Measurements from ENCODE around the gene TMC7. TPM values are rescaled to one million over a fixed set of nuclear protein-coding genes. Genes with fewer than 3 reads are reported as not detected.

The TMC7 gene
- total RNA-seq, 1 donor from 2014 or later = 6.7 TPM

- H3K27ac ChIP-seq (ENCODE audit: low read depth, low read length) = no peak overlapping the region
- no peaks in the 10 kb centered on the region for H3K36me3 ChIP-seq (ENCODE audit: insufficient read depth, low read length)
- H3K9me3 ChIP-seq (ENCODE audit: insufficient read depth, low read depth, low read length) = no peaks in the 10 kb centered on the region
- FAIRE-seq (no peak), DNase-seq (ENCODE audit: low read depth) (no peak)
- TF ChIP-seq CTCF (IDR thresholded peaks at IDR 0.05; ENCODE audit: insufficient read depth, low read depth, low read length) (no peak), EZH2 (IDR thresholded peaks at IDR 0.05; ENCODE audit: insufficient read depth, low read length) (no peak)
- H3K36me3 Mint-ChIP-seq (ENCODE audit: low read depth, unreplicated experiment) = peaks cover 2% of the 10 kb centered on the region
- peaks cover 17% of the 10 kb centered on the region for H3K79me2 ChIP-seq (ENCODE audit: insufficient read depth, low read length)
- H3K4me2 ChIP-seq (ENCODE audit: low read length) = no peak overlapping the region
- H3K4me1 Mint-ChIP-seq (ENCODE audit: low read depth, unreplicated experiment) = peaks cover 27% of the 10 kb centered on the region
- H3K9me3 Mint-ChIP-seq (ENCODE audit: unreplicated experiment) = no peaks in the 10 kb centered on the region
- H3K9ac ChIP-seq (ENCODE audit: low read length) = no peak overlapping the region
- H2AFZ ChIP-seq (ENCODE audit: low read depth, low read length) = no peak overlapping the region
- H3K27me3 Mint-ChIP-seq (ENCODE audit: low read depth, unreplicated experiment) = no peaks in the 10 kb centered on the region
- H4K20me1 ChIP-seq (ENCODE audit: insufficient read depth, low read length) = peaks cover 10% of the 10 kb centered on the region
- no peak overlapping the region for H3K4me3 ChIP-seq (ENCODE audit: insufficient read depth, low read depth, low read length)
- no peak overlapping the region for H3K4me3 Mint-ChIP-seq (ENCODE audit: unreplicated experiment)
- H3K27ac Mint-ChIP-seq (ENCODE audit: unreplicated experiment) = no peak overlapping the region
- no peaks in the 10 kb centered on the region for H3K27me3 ChIP-seq (ENCODE audit: insufficient read depth, low read length)
- H3K4me1 ChIP-seq (ENCODE audit: insufficient read depth, low read length) = peaks cover 27% of the 10 kb centered on the region
These were observed 127.0 kb downstream of the TMC7 start for GRCh38 chr16:19110537-19111360.

GRCh38 chr16:19112099-19112407 lies 128.3 kb downstream of the TMC7 start:
- no peak for DNase-seq (ENCODE audit: low read depth)
- Histone ChIP-seq H3K79me2 (ENCODE audit: insufficient read depth, low read length) (peaks cover 30% of the 10 kb centered on the region), H3K4me2 (ENCODE audit: low read length) (no peak overlapping the region), H3K4me1 (ENCODE audit: insufficient read depth, low read length) (peaks cover 35% of the 10 kb centered on the region), H2AFZ (ENCODE audit: low read depth, low read length) (no peak overlapping the region), H3K27ac (ENCODE audit: low read depth, low read length) (no peak overlapping the region), H3K9ac (ENCODE audit: low read length) (no peak overlapping the region), H4K20me1 (ENCODE audit: insufficient read depth, low read length) (peaks cover 23% of the 10 kb centered on the region), H3K9me3 (ENCODE audit: insufficient read depth, low read depth, low read length) (no peaks in the 10 kb centered on the region), H3K4me3 (ENCODE audit: insufficient read depth, low read depth, low read length) (no peak overlapping the region), H3K36me3 (ENCODE audit: insufficient read depth, low read length) (no peaks in the 10 kb centered on the region), H3K27me3 (ENCODE audit: insufficient read depth, low read length) (no peaks in the 10 kb centered on the region)
- Mint-ChIP-seq H3K4me3 (ENCODE audit: unreplicated experiment) (no peak overlapping the region), H3K27ac (ENCODE audit: unreplicated experiment) (no peak overlapping the region), H3K27me3 (ENCODE audit: low read depth, unreplicated experiment) (no peaks in the 10 kb centered on the region), H3K9me3 (ENCODE audit: unreplicated experiment) (no peaks in the 10 kb centered on the region), H3K4me1 (ENCODE audit: low read depth, unreplicated experiment) (peaks cover 28% of the 10 kb centered on the region), H3K36me3 (ENCODE audit: low read depth, unreplicated experiment) (peaks cover 6% of the 10 kb centered on the region)
- no peak for TF ChIP-seq CTCF (IDR thresholded peaks at IDR 0.05; ENCODE audit: insufficient read depth, low read depth, low read length)
- TF ChIP-seq EZH2 (IDR thresholded peaks at IDR 0.05; ENCODE audit: insufficient read depth, low read length) = no peak
- no peak for FAIRE-seq

Other genes starting within 250 kb of the TMC7 start
- gene RPS15A, start 193.6 kb upstream of the TMC7 start, total RNA-seq = 958 and 1,036 TPM in 2 replicates
- gene ARL6IP1, start 182.4 kb upstream of the TMC7 start, total RNA-seq = 114 and 128 TPM in 2 replicates
- gene SMG1, start 57.5 kb upstream of the TMC7 start, total RNA-seq = 82.8 and 97.4 TPM in 2 replicates
- gene COQ7, start 83.7 kb downstream of the TMC7 start, total RNA-seq = 11.3 and 14.0 TPM in 2 replicates
- 47.8 and 49.4 TPM in 2 replicates for gene ITPRIPL2, start 130.0 kb downstream of the TMC7 start, total RNA-seq
- 2.5 and 4.8 TPM in 2 replicates for gene SYT17, start 184.3 kb downstream of the TMC7 start, total RNA-seq